Pancreas (tissue), 10 donors: ENCODE results near the gene FAM20C. TPM values are rescaled to one million over a fixed set of nuclear protein-coding genes. Genes with fewer than 3 reads are reported as not detected.

Experiments used
- ATAC-seq, 4 donors: fragments of 200-7000 bp; cut with Tn5 transposase; one replicate each; pipeline versions ENCODE4 v1.8.0 to v1.9.1; 2020; ENCODE audit warnings: mild to moderate bottlenecking in 4 of 4, moderate library complexity in 4 of 4
- DNase-seq, 6 donors: peaks; one replicate each; pipeline ENCODE4 v3.0.0-alpha.2; 2020
- FAIRE-seq: peaks from 2 replicates; lab custom pipeline; 2012; peaks lifted over from hg19 to GRCh38; lab: Jason Lieb, UNC
- H3K27ac ChIP-seq, 4 donors: fragments of 200-600 bp; sonication (generic); 1 replicate in 3 of 4; 2 replicates in 1 of 4; pipeline versions ENCODE4 v1.5.0 to v1.8.0; 2020
- H3K27me3 ChIP-seq, 4 donors: fragments of 200-600 bp; one replicate each; pipeline ENCODE4 v1.8.0; 2021
- H3K36me3 ChIP-seq, 3 donors: fragments of 200-600 bp; sonication (generic) in 1 of 3; one replicate each; pipeline versions ENCODE4 v1.5.0 to v1.8.0; 2020 to 2021
- H3K4me1 ChIP-seq, 3 donors: fragments of 200-600 bp; one replicate each; pipeline ENCODE4 v1.8.0; 2021
- H3K4me3 ChIP-seq, 4 donors: fragments of 200-600 bp; sonication (generic) in 2 of 4; one replicate each; pipeline versions ENCODE4 v1.5.0 to v1.8.0; 2020 to 2021
- H3K9me3 ChIP-seq, 4 donors: fragments of 200-600 bp; one replicate each; pipeline ENCODE4 v1.8.0; 2021
- WGBS, 2 donors: extraction: QIAGEN DNeasy Blood & Tissue Kit; methylation state at CpG; one replicate each; pipeline ENCODE4 v1.1.7; 2013; 5-methylcytosine and 5-hydroxymethylcytosine counted together
- intact Hi-C, 3 donors: fragments of 100-400 bp; cut with DNase I; formaldehyde crosslinking; loops; one replicate each; pipeline versions ENCODE4 v1.11.1 to v1.14.2; 2022
- polyA plus RNA-seq, 2 donors: library from polyadenylated mRNA; stranded (reverse); fragments of 200-250 nt; gene quantifications; one replicate each; pipeline ENCODE4 v1.2.3, GENCODE V29; 2013
- total RNA-seq, 6 donors: library from RNA; stranded (reverse); fragmentation: NEBNext Ultra II Directional in 4 of 6; extraction: Animal tissue kit (Norgen Biotek cat#: 25700) in 4 of 6; gene quantifications; one replicate each; pipeline versions ENCODE4 v1.2.1 to v1.2.4, GENCODE V29; 2021 to 2023
- TF ChIP-seq, protein P1 (sequence below), 4 donors: fragments of 200-600 bp; sonication (generic) in 3 of 4; IDR thresholded peaks; one replicate each; pipeline versions ENCODE4 v1.5.0 to v1.8.0; 2021; ENCODE audit warnings: antibody characterized with exemption in 4 of 4
- donor health status: healthy with polysubstance abuse.
- donor health status: DM: no; HTN: no; CAD: no; lungs with moderate emphysema.
- donor health status: DM: no; HTN: no; CAD: no.
- donor health status: control.
- donor health status: control.
- donor health status: Bipolar disorder and iron deficiency.
- donor health status: DM: yes; HTN: yes; CAD: no.
- donor health status: DM: no; HTN: no; CAD: no.
- donor health status: DM: no; HTN: no; CAD: no.
- donor health status: DM: yes; HTN: yes; CAD: no.

The FAM20C gene
- total and polyA plus RNA-seq, 8 donors: 8.9 to 43.1 (median 13.4) TPM

DNA sequence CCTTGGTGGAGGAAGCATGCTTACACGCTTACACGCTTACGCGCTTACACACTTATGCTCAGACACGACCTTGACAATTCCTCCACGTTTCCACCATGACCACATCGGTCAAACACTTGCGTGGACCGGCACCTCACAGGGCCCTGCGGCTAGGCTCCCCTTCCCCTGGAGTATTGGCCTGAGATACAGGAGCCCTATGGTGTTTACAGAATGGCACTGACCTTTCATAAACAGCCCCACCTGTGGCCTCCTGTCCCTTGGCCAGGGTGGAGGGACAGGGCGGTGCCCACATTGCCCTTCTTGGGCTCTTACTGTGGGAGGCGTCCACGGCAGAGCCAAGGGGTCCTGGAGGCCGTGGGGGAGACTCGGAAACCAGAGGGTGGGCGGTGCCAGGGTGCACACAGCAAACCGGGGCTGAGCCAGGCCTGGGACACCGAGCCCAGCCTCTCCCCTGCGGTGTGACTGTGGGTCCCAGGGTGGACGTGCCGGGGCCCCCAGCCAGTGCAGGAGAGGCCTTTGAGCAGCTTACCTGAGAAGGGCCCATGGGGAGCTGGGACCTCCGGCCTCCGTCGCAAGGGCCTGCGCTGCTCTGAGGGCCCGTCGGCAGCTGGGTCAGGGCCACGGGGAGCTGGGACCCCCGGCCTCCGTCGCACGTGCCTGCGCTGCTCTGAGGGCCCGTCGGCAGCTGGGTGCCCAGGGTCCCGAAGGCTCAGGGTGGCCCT, 53.4 kb downstream of the FAM20C start:
- 92 to 97% methylated on average over 36 of the region's 36 CpGs for WGBS, 2 donors
- no peaks in the 10 kb centered on the region for H3K4me1 ChIP-seq
- DNase-seq: no peak
- no peak overlapping the region for H3K4me3 ChIP-seq
- no peaks in the 10 kb centered on the region for H3K36me3 ChIP-seq
- no peaks in the 10 kb centered on the region for H3K9me3 ChIP-seq
- no peak overlapping the region for H3K27ac ChIP-seq
- ATAC-seq: no peak
- no peaks in the 10 kb centered on the region for H3K27me3 ChIP-seq
- TF ChIP-seq, protein P1, sequence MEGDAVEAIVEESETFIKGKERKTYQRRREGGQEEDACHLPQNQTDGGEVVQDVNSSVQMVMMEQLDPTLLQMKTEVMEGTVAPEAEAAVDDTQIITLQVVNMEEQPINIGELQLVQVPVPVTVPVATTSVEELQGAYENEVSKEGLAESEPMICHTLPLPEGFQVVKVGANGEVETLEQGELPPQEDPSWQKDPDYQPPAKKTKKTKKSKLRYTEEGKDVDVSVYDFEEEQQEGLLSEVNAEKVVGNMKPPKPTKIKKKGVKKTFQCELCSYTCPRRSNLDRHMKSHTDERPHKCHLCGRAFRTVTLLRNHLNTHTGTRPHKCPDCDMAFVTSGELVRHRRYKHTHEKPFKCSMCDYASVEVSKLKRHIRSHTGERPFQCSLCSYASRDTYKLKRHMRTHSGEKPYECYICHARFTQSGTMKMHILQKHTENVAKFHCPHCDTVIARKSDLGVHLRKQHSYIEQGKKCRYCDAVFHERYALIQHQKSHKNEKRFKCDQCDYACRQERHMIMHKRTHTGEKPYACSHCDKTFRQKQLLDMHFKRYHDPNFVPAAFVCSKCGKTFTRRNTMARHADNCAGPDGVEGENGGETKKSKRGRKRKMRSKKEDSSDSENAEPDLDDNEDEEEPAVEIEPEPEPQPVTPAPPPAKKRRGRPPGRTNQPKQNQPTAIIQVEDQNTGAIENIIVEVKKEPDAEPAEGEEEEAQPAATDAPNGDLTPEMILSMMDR (IDR thresholded peaks at IDR 0.05): no peak
- FAIRE-seq: no peak
- intact Hi-C loops: no loop called here

DNA sequence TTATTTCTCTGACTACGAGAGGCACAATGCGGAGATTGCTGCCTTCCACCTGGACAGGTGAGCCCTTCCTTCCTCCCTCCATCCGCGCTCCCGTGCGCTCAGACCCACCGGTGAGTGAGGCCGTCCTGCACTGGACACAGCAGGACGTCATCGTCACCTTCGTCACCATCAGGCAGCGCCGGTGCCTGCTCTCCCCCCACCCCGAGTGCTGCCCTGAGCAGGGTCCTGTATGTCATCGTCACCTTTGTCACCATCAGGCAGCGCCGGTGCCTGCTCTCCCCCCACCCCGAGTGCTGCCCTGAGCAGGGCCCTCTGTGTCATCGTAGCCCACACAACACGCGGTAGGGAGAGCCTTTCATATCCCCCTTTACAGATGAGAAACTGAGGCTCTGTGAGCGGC, 54.1 kb downstream of the FAM20C start:
- Histone ChIP-seq H3K36me3 (no peaks in the 10 kb centered on the region), H3K9me3 (no peaks in the 10 kb centered on the region), H3K4me3 (no peak overlapping the region), H3K4me1 (no peaks in the 10 kb centered on the region), H3K27ac (no peak overlapping the region), H3K27me3 (no peaks in the 10 kb centered on the region)
- DNase-seq: no peak
- TF ChIP-seq, protein P1 (IDR thresholded peaks at IDR 0.05): no peak
- ATAC-seq: no peak
- no peak for FAIRE-seq
- intact Hi-C loops: no loop called here
- WGBS, 2 donors: 91 to 95% methylated on average over 21 to 22 of the region's 22 CpGs

DNA sequence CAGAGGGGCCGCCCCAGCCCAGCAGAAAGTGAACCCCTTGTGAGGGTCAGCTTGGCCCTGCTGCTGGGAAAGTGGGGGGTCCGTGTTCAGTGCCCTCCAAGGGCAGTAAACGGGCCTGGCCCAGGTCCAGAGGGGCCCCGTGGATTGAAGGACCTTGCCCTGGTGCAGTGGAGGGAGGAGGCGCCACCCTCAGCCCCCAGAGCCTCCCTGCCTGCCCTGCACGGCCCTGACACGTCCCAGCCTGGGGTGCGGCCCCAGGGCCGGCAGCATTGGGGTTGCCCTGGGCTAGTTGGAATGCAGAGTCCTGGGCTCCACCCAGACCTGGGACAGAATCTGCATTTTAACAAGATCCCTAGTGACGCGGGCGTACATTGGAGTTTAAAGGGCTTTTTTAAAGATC, 54.8 kb downstream of the FAM20C start:
- intact Hi-C loops: no loop called here
- H3K4me1 ChIP-seq: no peaks in the 10 kb centered on the region
- H3K27me3 ChIP-seq: no peaks in the 10 kb centered on the region
- H3K4me3 ChIP-seq: no peak overlapping the region
- no peak for FAIRE-seq
- H3K9me3 ChIP-seq: no peaks in the 10 kb centered on the region
- 88 to 92% methylated on average over 12 of the region's 12 CpGs for WGBS, 2 donors
- TF ChIP-seq, protein P1 (IDR thresholded peaks at IDR 0.05): no peak
- no peaks in the 10 kb centered on the region for H3K36me3 ChIP-seq
- H3K27ac ChIP-seq: no peak overlapping the region
- no peak for DNase-seq
- no peak for ATAC-seq

DNA sequence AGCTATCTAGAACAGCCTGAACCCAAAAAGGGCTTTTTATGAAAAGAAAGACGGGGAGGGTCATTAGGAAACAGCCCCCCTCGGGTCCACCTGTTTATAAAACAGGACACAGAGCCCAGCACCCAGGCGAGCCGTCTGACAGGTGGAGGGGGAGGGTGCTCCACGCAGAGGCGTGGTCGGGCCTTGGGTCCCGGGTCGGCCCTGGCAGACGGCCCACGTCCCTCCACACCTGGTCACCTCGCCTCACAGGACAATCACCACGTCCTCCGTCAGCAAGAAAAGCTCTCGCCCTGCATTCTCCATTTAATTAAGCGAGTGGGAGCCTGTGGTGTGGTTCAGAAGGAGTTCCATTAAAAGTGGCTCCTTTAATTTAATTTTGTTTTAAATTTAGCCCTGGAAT, 55.3 kb downstream of the FAM20C start:
- Histone ChIP-seq H3K36me3 (no peaks in the 10 kb centered on the region), H3K4me1 (no peaks in the 10 kb centered on the region), H3K4me3 (no peak overlapping the region), H3K27me3 (no peaks in the 10 kb centered on the region), H3K9me3 (no peaks in the 10 kb centered on the region), H3K27ac (no peak overlapping the region)
- intact Hi-C loops: no loop called here
- ATAC-seq (no peak), DNase-seq (no peak), FAIRE-seq (no peak)
- WGBS, 2 donors: 88 to 90% methylated on average over 16 of the region's 16 CpGs
- TF ChIP-seq, protein P1 (IDR thresholded peaks at IDR 0.05): no peak

DNA sequence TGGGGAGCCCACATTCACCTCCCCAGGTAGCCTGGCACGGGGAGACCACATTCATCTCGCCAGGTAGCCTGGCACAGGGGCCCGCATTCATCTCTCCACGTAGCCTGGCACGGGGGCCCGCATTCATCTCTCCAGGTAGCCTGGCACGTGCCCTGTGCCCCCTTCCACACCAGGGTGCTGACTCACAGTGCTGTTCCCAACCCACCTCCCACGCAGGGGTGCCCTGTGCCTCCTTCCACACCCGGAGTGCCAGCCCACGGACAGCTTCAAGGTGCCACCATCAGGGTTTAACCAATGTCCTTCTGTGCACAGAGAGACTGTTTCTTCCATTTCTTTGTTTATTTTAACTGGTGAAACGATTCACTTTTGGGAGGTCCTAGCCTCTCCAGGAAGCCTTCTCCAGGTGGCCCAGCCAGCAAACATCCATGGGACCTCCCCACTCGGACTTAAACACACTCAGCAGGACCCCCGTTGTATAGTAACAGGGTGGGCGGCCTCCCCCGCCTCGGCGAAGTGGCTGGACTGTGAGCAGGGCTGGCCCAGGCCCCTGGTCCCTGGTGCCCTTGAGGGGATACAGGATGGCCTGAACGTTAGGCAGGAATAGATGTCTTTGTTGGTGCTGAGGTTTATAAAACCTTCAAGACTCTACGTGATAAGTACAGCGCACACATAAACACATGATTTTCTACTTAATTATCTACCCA, 56.5 kb downstream of the FAM20C start:
- 90 to 93% methylated on average over 20 of the region's 20 CpGs for WGBS, 2 donors
- H3K36me3 ChIP-seq: no peaks in the 10 kb centered on the region
- no peak for DNase-seq
- no peak for FAIRE-seq
- ATAC-seq: no peak
- no peaks in the 10 kb centered on the region for H3K4me1 ChIP-seq
- H3K9me3 ChIP-seq: no peaks in the 10 kb centered on the region
- H3K27ac ChIP-seq: no peak overlapping the region
- no peaks in the 10 kb centered on the region for H3K27me3 ChIP-seq
- no peak overlapping the region for H3K4me3 ChIP-seq
- intact Hi-C loops: no loop called here
- TF ChIP-seq, protein P1 (IDR thresholded peaks at IDR 0.05): no peak
